Measurements from ENCODE around the gene MAPK4.

DNA sequence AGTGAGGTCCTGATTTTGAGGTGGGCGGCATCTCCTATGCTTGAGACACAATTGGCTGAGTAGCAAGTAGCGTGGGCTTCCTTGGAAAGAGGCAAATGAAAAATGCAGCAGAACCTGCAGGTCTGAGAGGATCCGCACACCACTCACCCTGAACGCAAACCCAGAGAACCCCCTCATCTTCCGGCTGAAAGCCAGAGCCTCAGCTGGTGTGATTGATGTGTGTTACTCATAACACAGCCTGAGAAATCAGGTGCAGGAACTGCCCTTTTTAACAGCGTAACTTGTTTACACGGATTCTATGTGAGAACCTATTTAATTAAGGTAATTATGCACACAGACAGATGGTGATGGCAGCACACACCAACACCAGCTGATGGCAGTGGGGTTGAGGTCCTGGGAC, 136.5 kb downstream of the MAPK4 start:
- TF ChIP-seq, protein P1, sequence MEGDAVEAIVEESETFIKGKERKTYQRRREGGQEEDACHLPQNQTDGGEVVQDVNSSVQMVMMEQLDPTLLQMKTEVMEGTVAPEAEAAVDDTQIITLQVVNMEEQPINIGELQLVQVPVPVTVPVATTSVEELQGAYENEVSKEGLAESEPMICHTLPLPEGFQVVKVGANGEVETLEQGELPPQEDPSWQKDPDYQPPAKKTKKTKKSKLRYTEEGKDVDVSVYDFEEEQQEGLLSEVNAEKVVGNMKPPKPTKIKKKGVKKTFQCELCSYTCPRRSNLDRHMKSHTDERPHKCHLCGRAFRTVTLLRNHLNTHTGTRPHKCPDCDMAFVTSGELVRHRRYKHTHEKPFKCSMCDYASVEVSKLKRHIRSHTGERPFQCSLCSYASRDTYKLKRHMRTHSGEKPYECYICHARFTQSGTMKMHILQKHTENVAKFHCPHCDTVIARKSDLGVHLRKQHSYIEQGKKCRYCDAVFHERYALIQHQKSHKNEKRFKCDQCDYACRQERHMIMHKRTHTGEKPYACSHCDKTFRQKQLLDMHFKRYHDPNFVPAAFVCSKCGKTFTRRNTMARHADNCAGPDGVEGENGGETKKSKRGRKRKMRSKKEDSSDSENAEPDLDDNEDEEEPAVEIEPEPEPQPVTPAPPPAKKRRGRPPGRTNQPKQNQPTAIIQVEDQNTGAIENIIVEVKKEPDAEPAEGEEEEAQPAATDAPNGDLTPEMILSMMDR (IDR thresholded peaks at IDR 0.05), result no peak
- TF ChIP-seq TEAD4 (CRISPR knock-in tag; IDR thresholded peaks at IDR 0.05) (no peak), ESRRA (CRISPR knock-in tag; IDR thresholded peaks at IDR 0.05; ENCODE audit: borderline replicate concordance) (no peak), MAX (CRISPR knock-in tag; IDR thresholded peaks at IDR 0.05) (no peak), ZNF232 (CRISPR knock-in tag; IDR thresholded peaks at IDR 0.05) (no peak), ZBTB21 (CRISPR knock-in tag; IDR thresholded peaks at IDR 0.05; ENCODE audit: borderline replicate concordance) (no peak), JUN (CRISPR knock-in tag; IDR thresholded peaks at IDR 0.05) (no peak), FOXK1 (CRISPR knock-in tag; IDR thresholded peaks at IDR 0.05) (no peak)
- TF ChIP-seq, protein P2, sequence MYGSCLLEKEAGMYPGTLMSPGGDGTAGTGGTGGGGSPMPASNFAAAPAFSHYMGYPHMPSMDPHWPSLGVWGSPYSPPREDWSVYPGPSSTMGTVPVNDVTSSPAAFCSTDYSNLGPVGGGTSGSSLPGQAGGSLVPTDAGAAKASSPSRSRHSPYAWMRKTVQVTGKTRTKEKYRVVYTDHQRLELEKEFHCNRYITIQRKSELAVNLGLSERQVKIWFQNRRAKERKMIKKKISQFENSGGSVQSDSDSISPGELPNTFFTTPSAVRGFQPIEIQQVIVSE (CRISPR knock-in tag; IDR thresholded peaks at IDR 0.05; ENCODE audit: borderline replicate concordance), result no peak
- TF ChIP-seq, protein P3, sequence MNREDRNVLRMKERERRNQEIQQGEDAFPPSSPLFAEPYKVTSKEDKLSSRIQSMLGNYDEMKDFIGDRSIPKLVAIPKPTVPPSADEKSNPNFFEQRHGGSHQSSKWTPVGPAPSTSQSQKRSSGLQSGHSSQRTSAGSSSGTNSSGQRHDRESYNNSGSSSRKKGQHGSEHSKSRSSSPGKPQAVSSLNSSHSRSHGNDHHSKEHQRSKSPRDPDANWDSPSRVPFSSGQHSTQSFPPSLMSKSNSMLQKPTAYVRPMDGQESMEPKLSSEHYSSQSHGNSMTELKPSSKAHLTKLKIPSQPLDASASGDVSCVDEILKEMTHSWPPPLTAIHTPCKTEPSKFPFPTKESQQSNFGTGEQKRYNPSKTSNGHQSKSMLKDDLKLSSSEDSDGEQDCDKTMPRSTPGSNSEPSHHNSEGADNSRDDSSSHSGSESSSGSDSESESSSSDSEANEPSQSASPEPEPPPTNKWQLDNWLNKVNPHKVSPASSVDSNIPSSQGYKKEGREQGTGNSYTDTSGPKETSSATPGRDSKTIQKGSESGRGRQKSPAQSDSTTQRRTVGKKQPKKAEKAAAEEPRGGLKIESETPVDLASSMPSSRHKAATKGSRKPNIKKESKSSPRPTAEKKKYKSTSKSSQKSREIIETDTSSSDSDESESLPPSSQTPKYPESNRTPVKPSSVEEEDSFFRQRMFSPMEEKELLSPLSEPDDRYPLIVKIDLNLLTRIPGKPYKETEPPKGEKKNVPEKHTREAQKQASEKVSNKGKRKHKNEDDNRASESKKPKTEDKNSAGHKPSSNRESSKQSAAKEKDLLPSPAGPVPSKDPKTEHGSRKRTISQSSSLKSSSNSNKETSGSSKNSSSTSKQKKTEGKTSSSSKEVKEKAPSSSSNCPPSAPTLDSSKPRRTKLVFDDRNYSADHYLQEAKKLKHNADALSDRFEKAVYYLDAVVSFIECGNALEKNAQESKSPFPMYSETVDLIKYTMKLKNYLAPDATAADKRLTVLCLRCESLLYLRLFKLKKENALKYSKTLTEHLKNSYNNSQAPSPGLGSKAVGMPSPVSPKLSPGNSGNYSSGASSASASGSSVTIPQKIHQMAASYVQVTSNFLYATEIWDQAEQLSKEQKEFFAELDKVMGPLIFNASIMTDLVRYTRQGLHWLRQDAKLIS (CRISPR knock-in tag; IDR thresholded peaks at IDR 0.05; ENCODE audit: borderline replicate concordance), result no peak
